Mucosa of descending colon (tissue), 3 donors: ENCODE data around the gene GATA6. TPM values are rescaled to one million over a fixed set of nuclear protein-coding genes. Genes with fewer than 3 reads are reported as not detected.
A peak's percentile ranks its signal among the peaks of the same experiment; 100 is the strongest.

ENCODE experiments used
- ATAC-seq: fragments of 200-7000 bp; cut with Tn5 transposase; one replicate; pipeline ENCODE4 v1.9.1; 2020; ENCODE audit warnings: mild to moderate bottlenecking, moderate library complexity
- DNase-seq, 3 donors: peaks; one replicate each; pipeline ENCODE4 v3.0.0-alpha.2; 2020
- H3K36me3 ChIP-seq: fragments of 200-600 bp; one replicate; pipeline ENCODE4 v1.8.0; 2021; ENCODE audit warnings: low read depth, mild to moderate bottlenecking
- H3K4me1 ChIP-seq: fragments of 200-600 bp; one replicate; pipeline ENCODE4 v1.8.0; 2021; ENCODE audit warnings: low read depth, mild to moderate bottlenecking
- H3K4me3 ChIP-seq: fragments of 200-600 bp; one replicate; pipeline ENCODE4 v1.8.0; 2021; ENCODE audit warnings: mild to moderate bottlenecking
- H3K9me3 ChIP-seq: fragments of 200-600 bp; one replicate; pipeline ENCODE4 v1.8.0; 2021; ENCODE audit warnings: mild to moderate bottlenecking
- intact Hi-C, 2 donors: fragments of 100-400 bp; cut with DNase I in 1 of 2; cut with micrococcal nuclease in 1 of 2; formaldehyde crosslinking; loops; one replicate each; pipeline versions ENCODE4 v1.11.0 to v1.11.1; 2022; cut with DNase I, micrococcal nuclease
- total RNA-seq, 3 donors: library from RNA; stranded (reverse); fragmentation: NEBNext Ultra II Directional in 2 of 3; extraction: Animal tissue kit (Norgen Biotek cat#: 25700) in 2 of 3; gene quantifications; one replicate each; pipeline versions ENCODE4 v1.2.1 to v1.2.4, GENCODE V29; 2021 to 2023
- TF ChIP-seq, protein P1 (sequence below): fragments of 200-600 bp; IDR thresholded peaks from one replicate; pipeline ENCODE4 v1.8.0; 2022; ENCODE audit warnings: antibody characterized with exemption, mild to moderate bottlenecking
- donor health status: DM: no; HTN: no; CAD: no; lungs with moderate emphysema.
- donor health status: DM: no; HTN: no; CAD: no.
- donor health status: DM: no; HTN: yes; CAD: no.

GATA6 gene
- total RNA-seq, 3 donors from 2014 or later = 21.9 to 58.8 (median 43.3) TPM

DNA sequence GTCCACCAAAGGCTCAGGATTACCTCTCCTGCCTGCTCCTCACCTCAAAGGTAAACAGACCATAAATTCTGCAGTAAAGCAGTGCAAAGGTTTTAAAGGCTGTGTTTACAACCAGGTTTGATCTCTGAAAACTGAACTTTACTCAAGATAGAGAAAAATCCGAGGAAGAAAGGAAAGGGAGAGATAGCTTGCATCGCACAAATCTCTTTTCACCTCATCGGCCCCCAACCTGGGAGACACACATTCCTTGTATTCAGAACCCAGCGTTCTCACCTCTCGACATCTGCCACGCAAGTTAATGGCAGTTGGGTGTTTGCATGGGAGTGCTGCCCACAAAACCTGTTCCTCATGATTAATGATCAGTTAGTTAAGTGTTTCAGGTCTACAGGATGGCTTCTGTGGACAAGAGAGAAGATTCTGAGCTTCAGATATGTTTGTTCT is 72.6 kb downstream of the GATA6 start:
- H3K36me3 ChIP-seq = no peaks in the 10 kb centered on the region
- H3K4me3 ChIP-seq = no peak overlapping the region
- DNase-seq = peak in 2 of 3 donors; percentile 54 to 57
- peak; percentile 89 for ATAC-seq
- peaks cover 11% of the 10 kb centered on the region for H3K4me1 ChIP-seq
- TF ChIP-seq, protein P1, sequence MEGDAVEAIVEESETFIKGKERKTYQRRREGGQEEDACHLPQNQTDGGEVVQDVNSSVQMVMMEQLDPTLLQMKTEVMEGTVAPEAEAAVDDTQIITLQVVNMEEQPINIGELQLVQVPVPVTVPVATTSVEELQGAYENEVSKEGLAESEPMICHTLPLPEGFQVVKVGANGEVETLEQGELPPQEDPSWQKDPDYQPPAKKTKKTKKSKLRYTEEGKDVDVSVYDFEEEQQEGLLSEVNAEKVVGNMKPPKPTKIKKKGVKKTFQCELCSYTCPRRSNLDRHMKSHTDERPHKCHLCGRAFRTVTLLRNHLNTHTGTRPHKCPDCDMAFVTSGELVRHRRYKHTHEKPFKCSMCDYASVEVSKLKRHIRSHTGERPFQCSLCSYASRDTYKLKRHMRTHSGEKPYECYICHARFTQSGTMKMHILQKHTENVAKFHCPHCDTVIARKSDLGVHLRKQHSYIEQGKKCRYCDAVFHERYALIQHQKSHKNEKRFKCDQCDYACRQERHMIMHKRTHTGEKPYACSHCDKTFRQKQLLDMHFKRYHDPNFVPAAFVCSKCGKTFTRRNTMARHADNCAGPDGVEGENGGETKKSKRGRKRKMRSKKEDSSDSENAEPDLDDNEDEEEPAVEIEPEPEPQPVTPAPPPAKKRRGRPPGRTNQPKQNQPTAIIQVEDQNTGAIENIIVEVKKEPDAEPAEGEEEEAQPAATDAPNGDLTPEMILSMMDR = no peak
- no peaks in the 10 kb centered on the region for H3K9me3 ChIP-seq
- intact Hi-C loops = no loop called here

DNA sequence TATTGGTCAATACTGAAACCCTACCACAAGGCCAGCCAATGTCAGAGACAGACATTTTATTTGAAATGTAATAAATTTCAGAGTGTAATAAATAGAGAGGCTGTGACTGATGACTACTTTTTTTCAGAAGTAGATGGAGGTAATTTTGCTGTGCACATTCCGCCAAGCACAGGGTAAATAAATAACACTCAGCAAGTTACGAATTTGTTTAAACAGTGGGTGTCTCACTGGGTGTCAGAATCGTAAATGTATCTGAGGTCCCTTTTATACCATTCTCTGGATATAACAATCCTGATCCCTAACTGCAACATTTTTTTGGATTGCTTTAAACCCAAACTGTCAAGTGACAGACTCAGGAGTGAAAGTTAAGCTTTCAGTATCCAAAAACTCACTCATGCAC is 74.1 kb downstream of the GATA6 start:
- Histone ChIP-seq H3K4me1 (peaks cover 11% of the 10 kb centered on the region), H3K4me3 (no peak overlapping the region), H3K9me3 (no peaks in the 10 kb centered on the region), H3K36me3 (no peaks in the 10 kb centered on the region)
- intact Hi-C loops = no loop called here
- DNase-seq (no peak), ATAC-seq (peak; percentile 61)
- TF ChIP-seq, protein P1 = no peak

DNA sequence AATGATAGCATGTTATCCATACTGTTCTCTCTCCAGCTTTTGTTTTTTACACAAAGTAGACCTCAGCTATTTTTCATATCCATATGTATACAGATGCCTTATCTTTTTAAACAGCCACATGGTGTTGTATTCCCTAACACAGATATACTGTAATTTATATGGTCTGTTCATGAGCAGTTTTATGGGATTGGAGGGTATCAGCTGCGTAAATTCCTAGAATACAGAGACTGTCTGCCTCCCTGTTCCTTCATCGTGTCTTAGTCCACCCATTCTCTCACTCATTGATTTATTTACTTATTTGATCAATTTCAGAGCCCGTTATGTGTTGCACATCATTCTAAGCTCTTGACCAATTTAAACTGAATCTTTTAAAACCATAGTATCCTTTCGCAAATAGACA is 80.6 kb downstream of the GATA6 start:
- intact Hi-C loops = no loop called here
- no peak for ATAC-seq
- DNase-seq = no peak
- TF ChIP-seq, protein P1 = no peak
- no peaks in the 10 kb centered on the region for H3K36me3 ChIP-seq
- H3K4me3 ChIP-seq = no peak overlapping the region
- no peaks in the 10 kb centered on the region for H3K9me3 ChIP-seq
- peaks cover 12% of the 10 kb centered on the region for H3K4me1 ChIP-seq

DNA sequence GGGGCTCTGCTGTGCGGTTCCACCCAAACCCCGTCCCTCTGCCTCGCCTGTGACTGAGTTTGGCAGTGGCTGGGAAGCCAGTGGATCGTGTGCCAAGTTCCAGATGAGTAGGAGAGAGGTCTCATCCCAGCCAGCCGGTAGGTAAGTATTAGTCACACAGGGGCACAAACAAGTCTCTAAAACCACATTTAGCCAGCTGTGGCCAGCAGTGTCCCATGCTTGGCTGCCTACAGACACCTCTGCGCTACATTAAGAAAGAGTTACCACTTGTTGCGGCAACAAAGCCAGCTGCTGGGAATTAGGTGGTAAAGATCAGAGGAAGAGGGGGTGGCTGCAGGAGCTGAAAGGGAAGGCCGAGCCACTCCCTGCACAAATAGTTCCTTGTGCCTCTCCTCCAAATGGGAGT is 81.2 kb downstream of the GATA6 start:
- Histone ChIP-seq H3K36me3 (no peaks in the 10 kb centered on the region), H3K4me1 (peaks cover 12% of the 10 kb centered on the region), H3K9me3 (no peaks in the 10 kb centered on the region), H3K4me3 (no peak overlapping the region)
- ATAC-seq (peak; percentile 89), DNase-seq (peak; percentile 59 to 68 (median 60))
- TF ChIP-seq, protein P1 = no peak
- intact Hi-C loops = no loop called here

Other genes starting within 250 kb of the GATA6 start
- not detected for gene CTAGE1, start 248.3 kb downstream of the GATA6 start, total RNA-seq